A549 (cell line): Measurements from ENCODE around the gene RBMS3. TPM values are rescaled to one million over a fixed set of nuclear protein-coding genes. Genes with fewer than 3 reads are reported as not detected.

Experiments used
- ATAC-seq, 2 experiments: fragments of 200-7000 bp in 1 of 2; fragments of >200 bp in 1 of 2; cut with Nextera tagmentation in 1 of 2; cut with Tn5 transposase in 1 of 2; 3 replicates each; pipeline versions ENCODE4 v1.8.0 to v1.9.1; 2018 to 2020; ENCODE audit warnings: mild to moderate bottlenecking in 1 of 2, moderate library complexity in 1 of 2
- CTCF ChIA-PET: fragments of 300-600 bp; sonication (Branson Sonifier 250); formaldehyde crosslinking; extraction: SDS; loops from one replicate; lab custom pipeline; 2021; ENCODE audit warnings: antibody characterized with exemption, inconsistent platforms; lab: Yijun Ruan, JAX
- POLR2A ChIA-PET: fragments of 350-600 bp; formaldehyde crosslinking; extraction: SDS; loops from one replicate; lab custom pipeline; 2021; ENCODE audit warnings: antibody characterized with exemption, inconsistent platforms; lab: Yijun Ruan, JAX
- DNase-seq, 2 experiments: peaks; one replicate each; pipeline versions ENCODE4 v3.0.0 to v3.0.0-alpha.2; 2011 to 2016; ENCODE audit warnings: low read depth in 1 of 2, low spot score in 1 of 2
- FAIRE-seq: peaks from 2 replicates; lab custom pipeline; 2011; peaks lifted over from hg19 to GRCh38; lab: Jason Lieb, UNC
- H3K27ac ChIP-seq, 2 experiments: fragments of >200 bp; sonication (Bioruptor Twin); formaldehyde crosslinking; 3 replicates each; pipeline ENCODE4 v1.5.1; 2016 to 2017
- H3K4me1 ChIP-seq: fragments of >200 bp; sonication (Bioruptor Twin); formaldehyde crosslinking; 3 replicates; pipeline ENCODE4 v1.6.1; 2016
- H3K4me2 ChIP-seq: fragments of >200 bp; sonication (Bioruptor Twin); formaldehyde crosslinking; 3 replicates; pipeline ENCODE4 v1.6.1; 2016
- H3K4me3 ChIP-seq: fragments of >200 bp; sonication (Bioruptor Twin); formaldehyde crosslinking; 3 replicates; pipeline ENCODE4 v1.5.1; 2016
- H3K9me3 ChIP-seq: fragments of >200 bp; sonication (Bioruptor Twin); formaldehyde crosslinking; 3 replicates; pipeline ENCODE4 v1.6.1; 2016
- BCL3 ChIP-seq: fragments of >200 bp; sonication (Bioruptor Twin); formaldehyde crosslinking; IDR thresholded peaks from 3 replicates; pipeline ENCODE4 v1.6.1; 2016
- BHLHE40 ChIP-seq: IDR thresholded peaks from 2 replicates; pipeline ENCODE4 v1.6.1; 2012; ENCODE audit warnings: low read depth, low read length, inconsistent platforms
- CBX8 ChIP-seq: fragments of 200-600 bp; sonication (generic); IDR thresholded peaks from 2 replicates; pipeline ENCODE4 v1.6.1; 2016
- CHD2 ChIP-seq: fragments of 150-350 bp; IDR thresholded peaks from 2 replicates; pipeline ENCODE4 v1.6.1; 2014; ENCODE audit warnings: low read length; ENCODE audit not compliant: partially characterized antibody
- EHMT2 ChIP-seq: fragments of 200-600 bp; sonication (generic); IDR thresholded peaks from 2 replicates; pipeline ENCODE4 v1.6.1; 2016; ENCODE audit warnings: antibody characterized with exemption, low read depth, mild to moderate bottlenecking, moderate library complexity
- ESRRA ChIP-seq: fragments of 150-350 bp; IDR thresholded peaks from 2 replicates; pipeline ENCODE4 v1.6.1; 2014; ENCODE audit warnings: mild to moderate bottlenecking, low read length, borderline replicate concordance
- HES2 ChIP-seq: fragments of >200 bp; sonication (Bioruptor Twin); formaldehyde crosslinking; IDR thresholded peaks from 2 replicates; pipeline ENCODE4 v1.6.1; 2016
- HEYL ChIP-seq: fragments of 250-450 bp; sonication (Bioruptor Pico); IDR thresholded peaks from 2 replicates; pipeline ENCODE4 v1.8.0; 2021; ENCODE audit warnings: mild to moderate bottlenecking, moderate library complexity
- HOXB5 ChIP-seq: fragments of 250-450 bp; sonication (Bioruptor Pico); IDR thresholded peaks from 2 replicates; pipeline ENCODE4 v1.5.0; 2020; ENCODE audit warnings: mild to moderate bottlenecking, moderate library complexity
- KDM1A ChIP-seq: fragments of 200-600 bp; sonication (generic); IDR thresholded peaks from 2 replicates; pipeline ENCODE4 v1.6.1; 2016; ENCODE audit warnings: low read depth, mild to moderate bottlenecking
- MAZ ChIP-seq: fragments of 150-350 bp; IDR thresholded peaks from 2 replicates; pipeline ENCODE4 v1.6.1; 2014; ENCODE audit warnings: antibody characterized with exemption, low read depth, low read length, borderline replicate concordance
- NFE2L2 ChIP-seq: fragments of 150-350 bp; conservative IDR thresholded peaks from 2 replicates; pipeline ENCODE4 v1.6.1; 2014; ENCODE audit warnings: low read length
- NR3C1 ChIP-seq: fragments of >200 bp; sonication (Bioruptor Twin); formaldehyde crosslinking; IDR thresholded peaks from 3 replicates; pipeline ENCODE4 v1.6.1; 2017
- PHF8 ChIP-seq: fragments of 200-600 bp; sonication (generic); IDR thresholded peaks from 2 replicates; pipeline ENCODE4 v1.6.1; 2016; ENCODE audit warnings: low read depth, mild to moderate bottlenecking, antibody characterized with exemption, moderate library complexity, borderline replicate concordance
- POLR2A ChIP-seq: IDR thresholded peaks from 2 replicates; pipeline ENCODE4 v1.6.1; 2012; ENCODE audit warnings: mild to moderate bottlenecking, low read length
- RCOR1 ChIP-seq: fragments of 150-350 bp; IDR thresholded peaks from 2 replicates; pipeline ENCODE4 v1.6.1; 2014; ENCODE audit warnings: antibody characterized with exemption, low read length, low read depth
- REST ChIP-seq: fragments of 200-600 bp; sonication (generic); IDR thresholded peaks from 2 replicates; pipeline ENCODE4 v1.6.1; 2016; ENCODE audit warnings: antibody characterized with exemption, mild to moderate bottlenecking, moderate library complexity
- SREBF2 ChIP-seq: fragments of 450-650 bp; IDR thresholded peaks from 2 replicates; pipeline ENCODE4 v1.6.1; 2014; ENCODE audit warnings: mild to moderate bottlenecking, moderate library complexity
- USF2 ChIP-seq: fragments of 450-650 bp; IDR thresholded peaks from 2 replicates; pipeline ENCODE4 v1.6.1; 2014; ENCODE audit warnings: antibody characterized with exemption
- ZC3H11A ChIP-seq: fragments of 450-650 bp; IDR thresholded peaks from 2 replicates; pipeline ENCODE4 v1.6.1; 2014; ENCODE audit warnings: antibody characterized with exemption, mild to moderate bottlenecking
- WGBS: methylation state at CpG from one replicate; pipeline ENCODE4 v1.1.6; 2017; ENCODE audit errors: missing lambda C conversion rate; 5-methylcytosine and 5-hydroxymethylcytosine counted together
- polyA plus RNA-seq, 4 experiments: library from polyadenylated mRNA; depleted of rRNA in 3 of 4; stranded (reverse); fragments of >200 nt; fragmentation: RNase III in 1 of 4; extraction: RNeasy Plus Mini Kit Qiagen cat#74134 plus additional on column Dnase treatment in 1 of 4; gene quantifications; 2 replicates in 3 of 4; 3 replicates in 1 of 4; pipeline ENCODE4 v1.2.3, GENCODE V29; 2011 to 2017
- TF ChIP-seq, protein P1 (sequence below): fragments of 250-450 bp; sonication (Bioruptor Pico); IDR thresholded peaks from 2 replicates; pipeline ENCODE4 v1.5.0; 2020; ENCODE audit warnings: low read depth, mild to moderate bottlenecking, moderate library complexity

Gene RBMS3
- polyA plus RNA-seq, 2 of the 4 experiments (the other 2 are of a cell fraction) = 0.92 to 4.1 TPM

- no peak for TF ChIP-seq CHD2
- TF ChIP-seq HEYL (CRISPR knock-in tag) = no peak
These were observed 128.5 kb downstream of the RBMS3 start (continued) for GRCh38 chr3:29409409-29409808.

GRCh38 chr3:29410220-29410619 is 129.3 kb downstream of the RBMS3 start:
- H3K27ac ChIP-seq = no peak overlapping the region
- H3K4me2 ChIP-seq = no peak overlapping the region
- H3K4me1 ChIP-seq = no peaks in the 10 kb centered on the region
- ATAC-seq = no peak
- no peaks in the 10 kb centered on the region for H3K9me3 ChIP-seq
- ChIA-PET CTCF (interaction anchor here (1.5 kb wide), 1 partner anchor 14 kb away, joined by 3 read pairs; no protein-coding TSS in a partner anchor), POLR2A (no interaction called here)
- H3K4me3 ChIP-seq = no peak overlapping the region
- DNase-seq = no peak
- FAIRE-seq = no peak
- 96% methylated on average over 3 of the region's 3 CpGs for WGBS
- TF ChIP-seq HES2 (no peak), EHMT2 (no peak)

GRCh38 chr3:29410660-29411405 is 130.0 kb downstream of the RBMS3 start:
- Histone ChIP-seq H3K9me3 (no peaks in the 10 kb centered on the region), H3K4me3 (no peak overlapping the region), H3K27ac (no peak overlapping the region), H3K4me2 (no peak overlapping the region)
- 42% methylated on average over 3 of the region's 3 CpGs for WGBS
- ATAC-seq (no peak), DNase-seq (no peak), FAIRE-seq (peak; percentile 23)
- CTCF ChIA-PET = no interaction called here
- no peak for TF ChIP-seq NR3C1
- no peak for TF ChIP-seq CHD2
- no peak for TF ChIP-seq MAZ
- no peak for TF ChIP-seq SREBF2
- no peak for TF ChIP-seq KDM1A
- no peak for TF ChIP-seq RCOR1
- no peak for TF ChIP-seq USF2
- no peak for TF ChIP-seq ESRRA
- TF ChIP-seq, protein P1, sequence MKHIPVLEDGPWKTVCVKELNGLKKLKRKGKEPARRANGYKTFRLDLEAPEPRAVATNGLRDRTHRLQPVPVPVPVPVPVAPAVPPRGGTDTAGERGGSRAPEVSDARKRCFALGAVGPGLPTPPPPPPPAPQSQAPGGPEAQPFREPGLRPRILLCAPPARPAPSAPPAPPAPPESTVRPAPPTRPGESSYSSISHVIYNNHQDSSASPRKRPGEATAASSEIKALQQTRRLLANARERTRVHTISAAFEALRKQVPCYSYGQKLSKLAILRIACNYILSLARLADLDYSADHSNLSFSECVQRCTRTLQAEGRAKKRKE = no peak
- TF ChIP-seq REST = no peak
- no peak for TF ChIP-seq POLR2A
- no peak for TF ChIP-seq ZC3H11A
- TF ChIP-seq, all 56 proteins: peak for 0
- POLR2A ChIA-PET = no interaction called here
- H3K4me1 ChIP-seq = no peaks in the 10 kb centered on the region

DNA sequence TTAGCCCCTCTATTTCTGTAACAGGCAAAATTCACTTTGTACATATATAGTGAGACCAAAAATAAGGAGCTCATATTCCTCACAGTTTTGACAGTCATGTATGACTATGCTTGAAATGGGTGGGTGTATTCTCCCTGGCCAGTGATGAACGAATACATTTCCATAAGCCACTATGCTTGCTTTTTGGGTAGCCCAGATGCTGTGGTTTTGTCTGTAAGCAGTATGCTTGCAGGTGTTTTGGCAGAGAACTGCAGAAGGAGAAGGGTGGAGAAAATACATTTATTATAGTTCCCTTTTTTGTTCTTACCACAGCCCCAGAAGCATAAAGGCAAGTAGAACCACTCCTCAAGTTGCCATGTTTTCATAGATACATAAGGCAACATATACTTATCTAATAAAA is 131.2 kb downstream of the RBMS3 start:
- ATAC-seq = no peak
- FAIRE-seq = no peak
- 76% methylated on average over 1 of the region's 1 CpG for WGBS
- no peaks in the 10 kb centered on the region for H3K9me3 ChIP-seq
- no peaks in the 10 kb centered on the region for H3K4me1 ChIP-seq
- H3K27ac ChIP-seq = no peak overlapping the region
- no peak overlapping the region for H3K4me3 ChIP-seq
- no peak for DNase-seq
- CTCF ChIA-PET = no interaction called here
- H3K4me2 ChIP-seq = no peak overlapping the region
- POLR2A ChIA-PET = no interaction called here
- no peak for TF ChIP-seq MAZ
- TF ChIP-seq BHLHE40 = no peak
- no peak for TF ChIP-seq USF2
- TF ChIP-seq NFE2L2 = no peak
- no peak for TF ChIP-seq SREBF2
- TF ChIP-seq HOXB5 (CRISPR knock-in tag) = no peak
- no peak for TF ChIP-seq HES2
- TF ChIP-seq BCL3 = no peak
- no peak for TF ChIP-seq PHF8
- TF ChIP-seq CBX8 = no peak
